K562 (cell line): ENCODE results near the gene AANAT. TPM values are rescaled to one million over a fixed set of nuclear protein-coding genes. Genes with fewer than 3 reads are reported as not detected.

ENCODE experiments used
- CCNT2 ChIP-seq: IDR thresholded peaks from 2 replicates; pipeline ENCODE4 v1.6.1; 2011; ENCODE audit warnings: borderline replicate concordance, low read depth, mild to moderate bottlenecking, moderate library complexity, mixed read lengths, low read length; ENCODE audit not compliant: insufficient read length; ENCODE audit errors: extremely low read depth
- CSDE1 ChIP-seq, 2 experiments: fragments of 450-650 bp; IDR thresholded peaks; 2 replicates each; pipeline ENCODE4 v1.6.1; 2016; ENCODE audit warnings: mild to moderate bottlenecking in 1 of 2
- JUN ChIP-seq, 2 experiments: sonication (generic) in 1 of 2; formaldehyde crosslinking in 1 of 2; IDR thresholded peaks; 2 replicates each; pipeline versions ENCODE4 v1.6.1 to v1.8.0; 2012 to 2022; ENCODE audit warnings: borderline replicate concordance in 2 of 2, mild to moderate bottlenecking in 2 of 2, improper control_type of control experiment in 1 of 2, low read depth in 1 of 2, low read length in 1 of 2, missing genetic modification reagents in 1 of 2
- MAFK ChIP-seq: IDR thresholded peaks from 2 replicates; pipeline ENCODE4 v1.6.1; 2011; ENCODE audit warnings: low read length, improper control_type of control experiment
- MNT ChIP-seq, 2 experiments: fragments of 450-650 bp; conservative IDR thresholded peaks; 2 replicates each; pipeline ENCODE4 v1.6.1; 2017; ENCODE audit warnings: mild to moderate bottlenecking in 2 of 2, moderate library complexity in 2 of 2
- NFE2 ChIP-seq: IDR thresholded peaks from 2 replicates; pipeline ENCODE4 v1.6.1; 2014; ENCODE audit warnings: antibody characterized with exemption, low read depth
- TCF7 ChIP-seq: sonication (generic); IDR thresholded peaks from 2 replicates; pipeline ENCODE4 v1.6.1; 2016; ENCODE audit warnings: antibody characterized with exemption, borderline replicate concordance
- ZNF274 ChIP-seq: IDR thresholded peaks from 2 replicates; pipeline ENCODE4 v1.6.1; 2011; ENCODE audit warnings: low read depth, mild to moderate bottlenecking, low read length, moderate library complexity, borderline replicate concordance
- ZNF395 ChIP-seq: fragments of 200-800 bp; sonication (Bioruptor generic); IDR thresholded peaks from 2 replicates; pipeline ENCODE4 v1.6.1; 2017; ENCODE audit warnings: missing genetic modification characterization, missing compliant biosample characterization
- polyA plus RNA-seq, 8 experiments: library from polyadenylated mRNA; depleted of rRNA in 4 of 8; stranded (reverse) in 5 of 8; unstranded in 3 of 8; fragments of >200 nt; fragmentation: Nextera tagmentation in 2 of 8; fragmentation: Illumina TruSeq in 1 of 8; extraction: Ambion mirVana in 2 of 8; extraction: Trizol in 1 of 8; gene quantifications; 2 replicates each; pipeline versions ENCODE4 v1.2.1 to v1.2.3, GENCODE V29; 2011 to 2014; ENCODE audit warnings: inconsistent platforms in 1 of 8, missing spikeins in 1 of 8
- total RNA-seq, 7 experiments: library from RNA; depleted of rRNA in 6 of 7; stranded (reverse); fragments of >200 nt in 6 of 7; fragmentation: Illumina TruSeq in 2 of 7; extraction: Trizol in 2 of 7; gene quantifications; 2 replicates each; pipeline versions ENCODE4 v1.2.1 to v1.2.3, GENCODE V29; 2011 to 2021; ENCODE audit warnings: low replicate concordance in 1 of 7
- TF ChIP-seq, protein P1 (sequence below), 2 experiments: fragments of 450-650 bp; formaldehyde crosslinking in 1 of 2; IDR thresholded peaks; 2 replicates each; pipeline versions ENCODE4 v1.4.0 to v1.6.1; 2014 to 2020; ENCODE audit warnings: mild to moderate bottlenecking in 2 of 2, borderline replicate concordance in 1 of 2, low read depth in 1 of 2
- TF ChIP-seq, protein P2 (sequence below), 3 experiments: IDR thresholded peaks in 2 of 3; conservative IDR thresholded peaks in 1 of 3; 2 replicates each; pipeline ENCODE4 v1.5.1; 2011 to 2012; ENCODE audit warnings: low read length in 3 of 3, mild to moderate bottlenecking in 3 of 3, control low read depth in 2 of 3, improper control_type of control experiment in 1 of 3, inconsistent platforms in 1 of 3, low read depth in 1 of 3, mixed read lengths in 1 of 3, moderate library complexity in 1 of 3; ENCODE audit not compliant: insufficient read depth in 2 of 3

The AANAT gene
- total and polyA plus RNA-seq, 9 of the 15 experiments (the other 6 are each of a cell fraction or from before 2014, with no cell fraction given), result not detected

DNA sequence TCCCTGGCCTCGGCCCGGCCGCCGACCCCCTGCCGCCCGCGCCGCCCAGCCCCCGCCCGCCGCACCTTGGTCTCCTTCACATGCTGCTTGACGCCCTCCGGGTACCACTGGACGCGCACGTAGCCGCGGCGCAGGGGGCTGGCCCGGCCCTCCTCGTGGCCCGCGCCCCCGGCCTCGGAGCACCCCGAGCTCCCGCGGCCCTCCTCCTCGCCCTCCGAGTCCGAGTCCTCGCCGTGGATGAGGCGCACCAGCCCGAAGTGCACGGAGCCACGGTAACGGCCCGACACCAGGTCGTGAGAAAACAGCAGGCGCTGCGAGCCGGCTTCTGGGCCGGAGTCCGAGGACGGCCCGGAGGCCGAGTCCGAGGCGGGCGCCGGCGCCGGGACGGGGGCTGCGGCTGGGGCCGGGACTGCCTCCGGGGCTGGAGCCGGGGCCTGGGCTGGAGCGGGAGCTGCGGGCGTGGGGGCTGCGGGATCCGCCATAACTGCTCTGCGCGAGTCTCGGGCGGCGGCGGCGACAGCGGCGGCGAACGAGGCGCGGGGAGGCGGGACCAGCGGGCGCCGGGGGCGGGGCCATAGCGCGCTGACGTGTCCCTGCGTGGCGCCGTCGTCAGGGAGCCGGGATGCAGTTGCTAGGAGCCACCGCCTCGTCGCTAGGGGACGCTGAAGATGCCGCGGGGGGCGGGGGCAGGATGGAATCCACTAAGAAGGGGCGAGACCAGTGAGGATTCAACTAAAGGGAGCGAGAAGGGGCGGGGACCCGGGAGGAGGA lies 14.6 kb upstream of the AANAT start, which contains the start of gene UBE2O (continued):
- TF ChIP-seq CCNT2 (peak; percentile 66), JUN (IDR thresholded peaks at IDR 0.05; ENCODE audit: borderline replicate concordance, low read depth, low read length) (peak; percentile 41; the same call in 1 of the 2 replicates), JUN (CRISPR knock-in tag; IDR thresholded peaks at IDR 0.05; ENCODE audit: borderline replicate concordance) (no peak), ZNF274 (no peak), ZNF395 (CRISPR knock-in tag) (no peak), MNT (conservative IDR thresholded peaks at IDR 0.05) (0 out of 4 replicates have a peak, but pooled peaks of 1 of the 2 experiments have one; percentile 32), TCF7 (no peak), NFE2 (no peak), MAFK (no peak), CSDE1 (IDR thresholded peaks at IDR 0.05) (peak in 1 of 2 experiments; percentile 98; a peak in 2 of 4 replicates)
- TF ChIP-seq, protein P1, sequence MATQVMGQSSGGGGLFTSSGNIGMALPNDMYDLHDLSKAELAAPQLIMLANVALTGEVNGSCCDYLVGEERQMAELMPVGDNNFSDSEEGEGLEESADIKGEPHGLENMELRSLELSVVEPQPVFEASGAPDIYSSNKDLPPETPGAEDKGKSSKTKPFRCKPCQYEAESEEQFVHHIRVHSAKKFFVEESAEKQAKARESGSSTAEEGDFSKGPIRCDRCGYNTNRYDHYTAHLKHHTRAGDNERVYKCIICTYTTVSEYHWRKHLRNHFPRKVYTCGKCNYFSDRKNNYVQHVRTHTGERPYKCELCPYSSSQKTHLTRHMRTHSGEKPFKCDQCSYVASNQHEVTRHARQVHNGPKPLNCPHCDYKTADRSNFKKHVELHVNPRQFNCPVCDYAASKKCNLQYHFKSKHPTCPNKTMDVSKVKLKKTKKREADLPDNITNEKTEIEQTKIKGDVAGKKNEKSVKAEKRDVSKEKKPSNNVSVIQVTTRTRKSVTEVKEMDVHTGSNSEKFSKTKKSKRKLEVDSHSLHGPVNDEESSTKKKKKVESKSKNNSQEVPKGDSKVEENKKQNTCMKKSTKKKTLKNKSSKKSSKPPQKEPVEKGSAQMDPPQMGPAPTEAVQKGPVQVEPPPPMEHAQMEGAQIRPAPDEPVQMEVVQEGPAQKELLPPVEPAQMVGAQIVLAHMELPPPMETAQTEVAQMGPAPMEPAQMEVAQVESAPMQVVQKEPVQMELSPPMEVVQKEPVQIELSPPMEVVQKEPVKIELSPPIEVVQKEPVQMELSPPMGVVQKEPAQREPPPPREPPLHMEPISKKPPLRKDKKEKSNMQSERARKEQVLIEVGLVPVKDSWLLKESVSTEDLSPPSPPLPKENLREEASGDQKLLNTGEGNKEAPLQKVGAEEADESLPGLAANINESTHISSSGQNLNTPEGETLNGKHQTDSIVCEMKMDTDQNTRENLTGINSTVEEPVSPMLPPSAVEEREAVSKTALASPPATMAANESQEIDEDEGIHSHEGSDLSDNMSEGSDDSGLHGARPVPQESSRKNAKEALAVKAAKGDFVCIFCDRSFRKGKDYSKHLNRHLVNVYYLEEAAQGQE (IDR thresholded peaks at IDR 0.05; ENCODE audit: borderline replicate concordance), result peak; percentile 57
- TF ChIP-seq, protein P1 (CRISPR knock-in tag; IDR thresholded peaks at IDR 0.05; ENCODE audit: low read depth), result 0 out of 2 replicates have a peak, but pooled peaks have one; percentile 62
- TF ChIP-seq, protein P2, sequence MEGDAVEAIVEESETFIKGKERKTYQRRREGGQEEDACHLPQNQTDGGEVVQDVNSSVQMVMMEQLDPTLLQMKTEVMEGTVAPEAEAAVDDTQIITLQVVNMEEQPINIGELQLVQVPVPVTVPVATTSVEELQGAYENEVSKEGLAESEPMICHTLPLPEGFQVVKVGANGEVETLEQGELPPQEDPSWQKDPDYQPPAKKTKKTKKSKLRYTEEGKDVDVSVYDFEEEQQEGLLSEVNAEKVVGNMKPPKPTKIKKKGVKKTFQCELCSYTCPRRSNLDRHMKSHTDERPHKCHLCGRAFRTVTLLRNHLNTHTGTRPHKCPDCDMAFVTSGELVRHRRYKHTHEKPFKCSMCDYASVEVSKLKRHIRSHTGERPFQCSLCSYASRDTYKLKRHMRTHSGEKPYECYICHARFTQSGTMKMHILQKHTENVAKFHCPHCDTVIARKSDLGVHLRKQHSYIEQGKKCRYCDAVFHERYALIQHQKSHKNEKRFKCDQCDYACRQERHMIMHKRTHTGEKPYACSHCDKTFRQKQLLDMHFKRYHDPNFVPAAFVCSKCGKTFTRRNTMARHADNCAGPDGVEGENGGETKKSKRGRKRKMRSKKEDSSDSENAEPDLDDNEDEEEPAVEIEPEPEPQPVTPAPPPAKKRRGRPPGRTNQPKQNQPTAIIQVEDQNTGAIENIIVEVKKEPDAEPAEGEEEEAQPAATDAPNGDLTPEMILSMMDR (IDR thresholded peaks at IDR 0.05 in 2 of 3, conservative IDR thresholded peaks at IDR 0.05 in 1 of 3; ENCODE audit: insufficient read depth in 2 of 3, low read depth in 1 of 3, low read length in 3 of 3), result peak in 2 of 3 experiments; percentile 7 to 43; a peak in 3 of 6 replicates
